GM21447 (cell line): ENCODE results near the gene LCNL1.

Source experiments
- ATAC-seq: cut with Tn5 transposase; IDR thresholded peaks from one replicate; pipeline ENCODE4 v1.9.1; 2021; ENCODE audit not compliant: unreplicated experiment

Gene LCNL1

GRCh38 chr9:136973618-136974617, 8.9 kb upstream of the LCNL1 start:
- no peak for ATAC-seq

GRCh38 chr9:136974817-136975535, 7.8 kb upstream of the LCNL1 start:
- no peak for ATAC-seq

GRCh38 chr9:136975644-136976043, 7.1 kb upstream of the LCNL1 start:
- ATAC-seq: no peak

GRCh38 chr9:136977223-136977622, 5.6 kb upstream of the LCNL1 start, which contains the start of gene PTGDS:
TSS of gene PTGDS (plus strand) at chr9:136977504. CDS start at chr9:136977579, 75 bp downstream.
- ATAC-seq: no peak

- no peak for ATAC-seq
Measured at GRCh38 chr9:136977649-136978072, 5.1 kb upstream of the LCNL1 start.

- ATAC-seq: no peak
Measured at GRCh38 chr9:136978073-136978864, 4.5 kb upstream of the LCNL1 start.

GRCh38 chr9:136978865-136979544, 3.8 kb upstream of the LCNL1 start:
- no peak for ATAC-seq

GRCh38 chr9:136979769-136980587, 2.8 kb upstream of the LCNL1 start:
- ATAC-seq: no peak

GRCh38 chr9:136980669-136981478, 1.9 kb upstream of the LCNL1 start:
- no peak for ATAC-seq

GRCh38 chr9:136981588-136982231, 1.1 kb upstream of the LCNL1 start:
- no peak for ATAC-seq

- ATAC-seq: no peak
Measured at GRCh38 chr9:136983167-136983566, 374 bp downstream of the LCNL1 start.

GRCh38 chr9:136983656-136984314, 992 bp downstream of the LCNL1 start:
- no peak for ATAC-seq

- ATAC-seq: no peak
Measured at GRCh38 chr9:136984464-136985026, 1.8 kb downstream of the LCNL1 start.

- ATAC-seq: no peak
Measured at GRCh38 chr9:136985027-136985602, 2.3 kb downstream of the LCNL1 start.

GRCh38 chr9:136985853-136986252, 3.1 kb downstream of the LCNL1 start:
- ATAC-seq: no peak

GRCh38 chr9:136988872-136989271, 6.1 kb downstream of the LCNL1 start:
- ATAC-seq: no peak
